HepG2 (cell line): Measurements from ENCODE around the gene RDH14. TPM values are rescaled to one million over a fixed set of nuclear protein-coding genes. Genes with fewer than 3 reads are reported as not detected.
A peak's percentile ranks its signal among the peaks of the same experiment; 100 is the strongest.

Experiments
- DMAP1 ChIP-seq: IDR thresholded peaks from 2 replicates; pipeline ENCODE4 v1.6.1; 2016
- GFI1 ChIP-seq: sonication (generic); formaldehyde crosslinking; IDR thresholded peaks from 2 replicates; pipeline ENCODE4 v1.5.0; 2020; ENCODE audit warnings: missing genetic modification reagents, mild to moderate bottlenecking, borderline replicate concordance
- PBX2 ChIP-seq: IDR thresholded peaks from 2 replicates; pipeline ENCODE4 v1.6.1; 2016; ENCODE audit warnings: control low read depth
- RBM39 ChIP-seq: fragments of 200-400 bp; formaldehyde crosslinking; IDR thresholded peaks from one replicate; pipeline ENCODE4 v1.6.1; 2018; ENCODE audit warnings: antibody characterized with exemption, mild to moderate bottlenecking, low read depth, low read length; ENCODE audit not compliant: poor library complexity, severe bottlenecking
- STAT6 ChIP-seq: sonication (generic); formaldehyde crosslinking; IDR thresholded peaks from 2 replicates; pipeline ENCODE4 v1.4.0; 2020; ENCODE audit warnings: missing genetic modification reagents, mild to moderate bottlenecking, borderline replicate concordance
- TARDBP ChIP-seq: sonication (generic); formaldehyde crosslinking; IDR thresholded peaks from 2 replicates; pipeline ENCODE4 v1.8.0; 2022; ENCODE audit warnings: mild to moderate bottlenecking, missing genetic modification reagents
- TOPORS ChIP-seq: sonication (generic); formaldehyde crosslinking; IDR thresholded peaks from 2 replicates; pipeline ENCODE4 v1.8.0; 2023; ENCODE audit warnings: mild to moderate bottlenecking, missing genetic modification reagents
- ZFP90 ChIP-seq: sonication (generic); formaldehyde crosslinking; IDR thresholded peaks from 2 replicates; pipeline ENCODE4 v1.8.0; 2022; ENCODE audit warnings: missing genetic modification reagents, mild to moderate bottlenecking, inconsistent platforms, borderline replicate concordance
- ZKSCAN8 ChIP-seq: IDR thresholded peaks from 2 replicates; pipeline ENCODE4 v1.6.1; 2016; ENCODE audit warnings: borderline replicate concordance, missing genetic modification reagents, missing compliant biosample characterization
- ZNF281 ChIP-seq: sonication (generic); formaldehyde crosslinking; IDR thresholded peaks from 2 replicates; pipeline ENCODE4 v1.4.0; 2020; ENCODE audit warnings: missing genetic modification reagents, borderline replicate concordance
- ZNF614 ChIP-seq: IDR thresholded peaks from 2 replicates; pipeline ENCODE4 v1.6.1; 2018; ENCODE audit warnings: missing biosample characterization, missing genetic modification reagents, inconsistent platforms, borderline replicate concordance
- ZNF616 ChIP-seq: sonication (generic); formaldehyde crosslinking; IDR thresholded peaks from 2 replicates; pipeline ENCODE4 v1.5.0; 2020; ENCODE audit warnings: low read depth, mild to moderate bottlenecking, missing genetic modification reagents
- ZNF749 ChIP-seq: sonication (generic); formaldehyde crosslinking; IDR thresholded peaks from 2 replicates; pipeline ENCODE4 v1.8.0; 2022; ENCODE audit warnings: mild to moderate bottlenecking, missing genetic modification reagents, moderate library complexity, borderline replicate concordance
- ZNF781 ChIP-seq: sonication (generic); formaldehyde crosslinking; IDR thresholded peaks from 2 replicates; pipeline ENCODE4 v1.5.1; 2020; ENCODE audit warnings: borderline replicate concordance, mild to moderate bottlenecking, missing genetic modification reagents; ENCODE audit errors: not compliant biosample characterization
- ZSCAN5A ChIP-seq: sonication (generic); formaldehyde crosslinking; IDR thresholded peaks from 2 replicates; pipeline ENCODE4 v1.8.0; 2022; ENCODE audit warnings: mild to moderate bottlenecking, missing genetic modification reagents, borderline replicate concordance
- ZUFSP ChIP-seq: sonication (generic); formaldehyde crosslinking; IDR thresholded peaks from 2 replicates; pipeline ENCODE4 v1.9.0; 2021; ENCODE audit warnings: missing genetic modification reagents, mild to moderate bottlenecking, borderline replicate concordance
- ZZZ3 ChIP-seq: sonication (generic); formaldehyde crosslinking; IDR thresholded peaks from 2 replicates; pipeline ENCODE4 v1.4.0; 2020; ENCODE audit warnings: missing genetic modification reagents, mild to moderate bottlenecking, borderline replicate concordance
- polyA plus RNA-seq, 8 experiments: library from polyadenylated mRNA; depleted of rRNA in 3 of 8; stranded (reverse) in 7 of 8; unstranded in 1 of 8; fragments of >200 nt; fragmentation: Illumina TruSeq in 4 of 8; extraction: Trizol in 4 of 8; gene quantifications; 2 replicates each; pipeline versions ENCODE4 v1.2.1 to v1.2.3, GENCODE V29; 2011 to 2016; ENCODE audit warnings: low read depth in 4 of 8, missing spikeins in 1 of 8, mixed read lengths in 1 of 8; ENCODE audit not compliant: insufficient read depth in 1 of 8
- total RNA-seq, 5 experiments: library from RNA; depleted of rRNA; stranded (reverse); fragments of >200 nt; fragmentation: Illumina TruSeq; extraction: Trizol; gene quantifications; 2 replicates each; pipeline ENCODE4 v1.2.3, GENCODE V29; 2016; ENCODE audit warnings: low read depth in 1 of 5

Gene RDH14
- total and polyA plus RNA-seq, 2 of the 13 experiments (the other 11 are each of a cell fraction or from before 2014, with no cell fraction given), result 27.4 to 39.9 TPM

- TF ChIP-seq PBX2 (no peak), ZUFSP (CRISPR knock-in tag) (no peak), DMAP1 (CRISPR knock-in tag) (peak; percentile 91), RBM39 (peak; percentile 91), ZNF616 (CRISPR knock-in tag) (no peak; the same call in 1 of the 2 replicates), ZNF614 (CRISPR knock-in tag) (no peak), ZFP90 (CRISPR knock-in tag) (peak; percentile 58; the same call in 1 of the 2 replicates), ZNF749 (CRISPR knock-in tag) (peak; percentile 44; the same call in 1 of the 2 replicates), ZKSCAN8 (no peak; the same call in 1 of the 2 replicates), ZSCAN5A (CRISPR knock-in tag) (peak; percentile 79; the same call in 1 of the 2 replicates), GFI1 (CRISPR knock-in tag) (peak; percentile 75; the same call in 1 of the 2 replicates), ZNF781 (CRISPR knock-in tag) (peak; percentile 22), TOPORS (peak; percentile 91), ZZZ3 (CRISPR knock-in tag) (peak; percentile 91), TARDBP (CRISPR knock-in tag) (peak; percentile 36), STAT6 (CRISPR knock-in tag) (peak; percentile 68; the same call in 1 of the 2 replicates), ZNF281 (CRISPR knock-in tag) (0 out of 2 replicates have a peak, but pooled peaks have one; percentile 9)
Observed at GRCh38 chr2:18560031-18560796, at the start of gene RDH14 (continued).
